Nephron progenitor cell (in vitro differentiated cells): ENCODE data around the gene RASSF8.

ENCODE experiments used
- DNase-seq: peaks from one replicate; pipeline ENCODE4 v3.0.0; 2021
- H3K27ac Mint-ChIP-seq: 2 replicates; pipeline ENCODE4 v1.8.0; 2021; ENCODE audit warnings: mild to moderate bottlenecking, moderate library complexity, mixed read lengths
- H3K27me3 Mint-ChIP-seq: 2 replicates; pipeline ENCODE4 v1.8.0; 2021; ENCODE audit warnings: mild to moderate bottlenecking, low read depth, mixed read lengths; ENCODE audit not compliant: poor library complexity
- H3K36me3 Mint-ChIP-seq: 2 replicates; pipeline ENCODE4 v1.8.0; 2021; ENCODE audit warnings: low read depth, mixed read lengths
- H3K4me1 Mint-ChIP-seq: 2 replicates; pipeline ENCODE4 v1.8.0; 2021; ENCODE audit warnings: mixed read lengths
- H3K4me3 Mint-ChIP-seq: 2 replicates; pipeline ENCODE4 v1.8.0; 2021; ENCODE audit warnings: mild to moderate bottlenecking, moderate library complexity, mixed read lengths
- H3K9me3 Mint-ChIP-seq: 2 replicates; pipeline ENCODE4 v1.8.0; 2021; ENCODE audit warnings: mild to moderate bottlenecking, moderate library complexity, mixed read lengths
- CTCF ChIP-seq: fragments of 200-600 bp; sonication (generic); IDR thresholded peaks from 2 replicates; pipeline ENCODE4 v1.5.0; 2021; ENCODE audit warnings: antibody characterized with exemption

Gene RASSF8

GRCh38 chr12:26058308-26058707 lies 99.8 kb downstream of the RASSF8 start:
- no peak overlapping the region for H3K27ac Mint-ChIP-seq
- H3K27me3 Mint-ChIP-seq: no peaks in the 10 kb centered on the region
- no peak for TF ChIP-seq CTCF
- DNase-seq: no peak
- H3K9me3 Mint-ChIP-seq: peaks cover 6% of the 10 kb centered on the region
- no peaks in the 10 kb centered on the region for H3K4me1 Mint-ChIP-seq
- H3K36me3 Mint-ChIP-seq: peaks cover 39% of the 10 kb centered on the region
- H3K4me3 Mint-ChIP-seq: no peak overlapping the region

GRCh38 chr12:26058818-26059217 lies 100.3 kb downstream of the RASSF8 start:
- Mint-ChIP-seq H3K27me3 (no peaks in the 10 kb centered on the region), H3K27ac (no peak overlapping the region), H3K36me3 (peaks cover 42% of the 10 kb centered on the region), H3K9me3 (peaks cover 6% of the 10 kb centered on the region), H3K4me3 (no peak overlapping the region), H3K4me1 (no peaks in the 10 kb centered on the region)
- TF ChIP-seq CTCF: no peak
- no peak for DNase-seq

GRCh38 chr12:26062006-26062405 lies 103.5 kb downstream of the RASSF8 start:
- Mint-ChIP-seq H3K27ac (no peak overlapping the region), H3K36me3 (peaks cover 38% of the 10 kb centered on the region), H3K27me3 (no peaks in the 10 kb centered on the region), H3K4me1 (no peaks in the 10 kb centered on the region), H3K9me3 (peaks cover 6% of the 10 kb centered on the region), H3K4me3 (no peak overlapping the region)
- no peak for DNase-seq
- no peak for TF ChIP-seq CTCF

- Mint-ChIP-seq H3K27ac (no peak overlapping the region), H3K36me3 (peaks cover 33% of the 10 kb centered on the region), H3K4me1 (no peaks in the 10 kb centered on the region), H3K27me3 (no peaks in the 10 kb centered on the region), H3K9me3 (peaks cover 6% of the 10 kb centered on the region), H3K4me3 (no peak overlapping the region)
- TF ChIP-seq CTCF: no peak
- no peak for DNase-seq
These were observed 104.1 kb downstream of the RASSF8 start for GRCh38 chr12:26062566-26062965.

GRCh38 chr12:26065451-26065850 lies 107.0 kb downstream of the RASSF8 start:
- Mint-ChIP-seq H3K4me1 (no peaks in the 10 kb centered on the region), H3K4me3 (no peak overlapping the region), H3K27ac (no peak overlapping the region), H3K36me3 (peaks cover 29% of the 10 kb centered on the region), H3K27me3 (peaks cover 2% of the 10 kb centered on the region), H3K9me3 (no peaks in the 10 kb centered on the region)
- no peak for TF ChIP-seq CTCF
- DNase-seq: no peak

GRCh38 chr12:26068503-26068902 lies 110.0 kb downstream of the RASSF8 start:
- Mint-ChIP-seq H3K4me1 (no peaks in the 10 kb centered on the region), H3K36me3 (peaks cover 34% of the 10 kb centered on the region), H3K4me3 (no peak overlapping the region), H3K9me3 (no peaks in the 10 kb centered on the region), H3K27me3 (peaks cover 2% of the 10 kb centered on the region), H3K27ac (no peak overlapping the region)
- no peak for TF ChIP-seq CTCF
- no peak for DNase-seq
